GM19397 (cell line): ENCODE data around the gene SRCIN1.
"Not testable (repeated sequence)": the region's sequence is repeated elsewhere in the genome, so short reads cannot be mapped to it uniquely, and the experiment has no call there.

Experiments
- ATAC-seq: cut with Tn5 transposase; IDR thresholded peaks from one replicate; pipeline ENCODE4 v1.9.1; 2021; ENCODE audit warnings: mild to moderate bottlenecking, moderate library complexity; ENCODE audit not compliant: unreplicated experiment

Gene SRCIN1

DNA sequence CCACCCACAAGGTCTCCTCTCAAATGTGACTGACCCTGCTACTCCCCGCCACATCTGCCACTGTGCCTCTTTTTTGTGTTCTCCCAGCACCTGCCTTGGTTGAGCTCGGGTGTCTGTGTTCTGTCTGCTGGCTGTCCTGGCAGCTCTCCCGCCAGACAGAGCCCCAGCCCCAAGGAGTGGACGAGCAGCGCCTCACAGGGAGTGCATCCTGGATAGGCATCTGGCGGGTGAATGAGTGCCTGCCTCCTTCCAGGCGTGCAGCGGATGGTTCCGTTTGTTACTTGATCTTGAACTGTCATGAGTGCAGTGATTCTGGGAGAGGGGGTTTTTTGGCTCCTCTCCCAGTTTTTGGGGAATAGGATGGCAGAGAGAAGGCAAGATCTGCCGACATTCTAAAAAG, 77.6 kb downstream of the SRCIN1 start:
- not testable (repeated sequence) for ATAC-seq

DNA sequence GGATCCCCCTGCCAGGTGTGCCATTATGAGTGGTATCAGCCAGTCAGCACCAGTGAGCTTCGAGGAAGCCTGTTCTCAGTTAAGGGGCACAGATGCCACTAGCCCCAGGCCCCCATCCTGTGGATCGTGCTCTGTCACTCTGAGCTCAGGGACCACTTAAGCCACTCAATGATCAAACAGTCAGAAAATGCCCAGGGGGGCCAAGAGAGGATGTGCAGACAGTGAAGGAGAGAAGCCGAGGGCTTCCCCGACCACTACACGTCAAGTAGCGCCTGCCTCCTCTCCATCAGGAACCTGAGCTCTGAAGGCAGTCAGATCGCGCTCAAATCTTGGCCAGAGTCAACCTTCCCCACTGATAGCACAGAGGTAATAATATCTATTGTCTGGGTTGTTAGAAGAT, 79.2 kb downstream of the SRCIN1 start:
- ATAC-seq = not testable (repeated sequence)

DNA sequence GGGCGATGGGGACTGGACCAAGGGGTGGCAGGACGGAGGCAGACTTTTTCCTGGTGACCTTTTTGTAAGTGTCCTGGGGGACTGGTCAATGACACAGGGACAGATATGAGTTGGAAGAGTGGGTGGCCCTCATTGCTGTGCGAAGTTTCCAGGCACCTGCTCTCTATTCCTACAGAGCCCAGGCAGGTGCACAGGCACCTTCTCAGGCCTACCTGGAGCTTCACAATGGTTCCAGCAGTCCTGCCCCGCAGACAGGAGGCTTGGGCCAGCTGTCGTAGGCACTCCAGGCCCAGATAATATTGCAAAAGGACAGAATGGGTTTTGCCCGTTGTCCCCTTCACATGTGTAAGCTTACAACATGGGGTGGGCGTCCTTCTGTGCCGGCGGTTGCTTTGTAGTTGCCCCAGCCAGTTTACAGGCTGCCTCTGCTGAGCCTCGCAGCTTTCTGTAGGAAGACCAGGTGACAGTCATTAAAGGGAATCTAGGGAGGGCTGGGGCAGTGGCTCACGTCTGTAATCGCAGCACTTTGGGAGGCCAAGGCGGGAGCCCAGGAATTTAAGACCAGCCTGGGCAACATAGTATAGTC, 93.2 kb downstream of the SRCIN1 start:
- ATAC-seq = no peak

DNA sequence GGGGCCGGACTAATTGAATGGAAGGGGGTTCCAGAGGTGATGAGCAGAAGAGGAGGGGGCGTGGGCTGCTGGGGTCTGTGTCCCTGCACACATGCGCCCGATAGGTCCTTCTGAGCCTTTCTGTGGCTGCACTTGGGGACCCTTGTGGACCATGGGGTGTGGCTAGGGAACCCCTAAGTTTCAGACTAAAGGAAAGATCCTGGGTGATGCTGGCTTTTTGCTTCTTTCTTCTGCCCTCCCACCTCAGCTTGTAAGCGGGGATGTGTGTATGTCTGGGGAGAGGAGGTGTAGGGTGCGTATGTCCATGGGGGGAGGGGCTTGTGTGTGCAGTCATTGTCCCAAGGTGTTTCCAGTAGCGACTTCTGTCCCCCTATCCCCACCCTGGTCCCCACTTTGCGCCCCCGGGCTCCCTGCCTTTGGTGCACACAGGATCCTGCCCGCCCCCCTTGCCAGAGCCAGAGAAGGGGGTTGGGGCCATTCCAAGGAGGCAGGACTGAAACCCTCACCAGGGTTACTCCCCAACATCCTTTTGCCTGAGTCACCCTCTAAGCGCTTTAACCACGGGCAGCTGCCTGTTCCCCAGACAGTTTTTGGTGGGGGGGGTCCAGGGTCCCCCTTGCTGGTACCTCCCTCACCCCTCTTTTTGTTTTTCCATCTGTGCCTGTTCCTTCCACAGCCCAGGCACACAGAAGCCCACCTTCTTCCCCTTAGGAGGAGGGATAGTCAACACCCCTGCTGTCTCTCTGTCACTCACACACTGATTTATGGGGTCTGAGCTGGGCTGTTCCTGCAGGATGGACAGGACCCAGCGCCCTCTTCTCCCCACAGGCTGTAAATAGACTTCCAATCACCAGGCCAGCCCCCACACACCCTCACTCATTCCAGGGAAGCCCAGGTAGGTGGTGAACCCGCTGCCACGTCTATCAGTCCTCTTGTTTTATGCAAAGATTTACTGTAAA, 94.3 kb downstream of the SRCIN1 start:
- ATAC-seq = no peak

DNA sequence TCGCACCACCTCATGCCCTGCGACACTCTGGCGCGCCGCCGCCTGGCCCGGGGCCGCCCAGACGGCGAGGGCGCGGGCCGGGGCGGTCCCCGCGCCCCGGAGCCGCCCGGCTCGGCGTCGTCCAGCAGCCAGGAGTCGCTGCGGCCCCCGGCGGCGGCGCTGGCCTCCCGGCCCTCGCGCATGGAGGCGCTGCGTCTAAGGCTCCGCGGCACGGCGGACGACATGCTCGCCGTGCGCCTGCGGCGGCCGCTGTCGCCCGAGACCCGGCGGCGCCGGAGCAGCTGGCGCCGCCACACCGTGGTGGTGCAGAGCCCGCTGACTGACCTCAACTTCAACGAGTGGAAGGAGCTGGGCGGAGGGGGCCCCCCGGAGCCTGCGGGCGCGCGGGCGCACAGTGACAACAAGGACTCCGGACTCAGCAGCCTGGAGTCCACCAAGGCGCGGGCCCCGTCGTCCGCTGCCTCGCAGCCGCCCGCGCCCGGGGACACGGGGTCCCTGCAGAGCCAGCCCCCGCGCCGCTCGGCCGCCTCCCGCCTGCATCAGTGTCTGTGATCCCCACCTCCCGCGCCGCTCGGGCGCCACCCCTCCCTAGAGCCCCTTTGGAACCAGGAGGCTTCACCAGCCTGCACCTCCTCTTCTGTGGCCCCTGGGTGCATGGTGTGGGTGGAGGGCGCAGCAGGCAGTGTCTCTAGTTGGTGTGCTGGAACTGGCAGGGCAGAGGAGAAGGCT, 95.2 kb downstream of the SRCIN1 start:
- ATAC-seq = no peak

DNA sequence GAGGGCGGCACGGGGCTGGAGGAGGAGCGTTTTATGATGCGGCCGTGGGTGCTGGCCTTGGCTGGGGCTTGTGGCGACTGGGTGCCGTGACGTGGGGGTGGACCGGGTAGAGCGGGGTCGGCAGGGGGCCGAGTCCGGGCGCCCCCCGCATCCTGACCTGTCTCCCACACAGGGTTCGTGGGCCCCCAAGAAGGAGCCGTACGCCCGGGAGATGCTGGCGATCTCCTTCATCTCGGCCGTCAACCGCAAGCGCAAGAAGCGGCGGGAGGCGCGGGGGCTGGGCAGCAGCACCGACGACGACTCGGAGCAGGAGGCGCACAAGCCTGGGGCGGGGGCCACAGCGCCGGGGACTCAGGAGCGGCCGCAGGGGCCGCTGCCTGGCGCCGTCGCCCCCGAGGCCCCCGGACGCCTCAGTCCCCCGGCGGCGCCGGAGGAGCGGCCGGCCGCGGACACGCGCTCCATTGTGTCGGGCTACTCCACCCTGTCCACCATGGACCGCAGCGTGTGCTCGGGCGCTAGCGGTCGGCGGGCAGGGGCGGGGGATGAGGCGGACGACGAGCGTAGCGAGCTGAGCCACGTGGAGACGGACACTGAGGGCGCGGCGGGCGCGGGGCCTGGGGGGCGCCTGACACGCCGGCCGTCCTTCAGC, 95.9 kb downstream of the SRCIN1 start:
- ATAC-seq = no peak

DNA sequence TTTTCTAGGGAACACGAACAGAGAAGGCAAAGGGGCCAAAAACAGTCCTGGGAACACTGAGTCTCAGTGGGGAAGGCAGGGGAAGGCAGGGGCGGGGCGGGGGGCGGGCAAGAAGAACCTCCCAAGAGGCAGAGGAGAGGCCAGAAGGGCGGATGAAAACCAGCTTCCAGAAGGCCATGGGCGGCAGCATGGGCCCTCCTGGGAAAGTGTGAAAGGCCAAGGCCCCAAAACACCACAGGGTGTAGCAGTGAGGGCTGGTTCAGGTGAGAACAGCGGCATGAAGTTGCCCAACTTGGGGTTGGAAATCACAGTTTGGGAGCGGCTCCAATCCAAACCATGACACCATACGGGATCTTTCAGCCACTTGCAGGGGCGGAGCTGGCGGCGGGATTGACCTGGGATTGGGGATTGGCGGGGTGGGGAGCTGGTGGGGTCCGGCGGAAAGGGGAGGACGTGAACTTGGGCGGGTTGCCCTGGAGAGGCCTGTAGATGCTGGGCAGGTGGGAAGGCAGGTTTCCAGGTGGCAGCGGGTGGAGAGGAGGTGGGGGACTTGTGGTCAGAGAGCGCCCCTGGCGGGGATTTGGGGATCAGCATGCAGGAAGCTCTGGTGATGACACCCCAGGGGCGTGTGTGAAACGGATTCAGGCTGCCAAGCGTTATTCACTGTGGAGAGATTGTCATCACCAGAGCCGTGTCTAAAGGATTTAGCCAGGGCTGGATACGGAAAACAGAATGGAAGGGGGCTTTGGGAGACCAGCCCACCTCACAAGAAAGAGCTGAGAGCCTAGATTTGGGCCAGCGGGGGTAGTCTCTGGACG, 96.6 kb downstream of the SRCIN1 start:
- ATAC-seq = no peak

DNA sequence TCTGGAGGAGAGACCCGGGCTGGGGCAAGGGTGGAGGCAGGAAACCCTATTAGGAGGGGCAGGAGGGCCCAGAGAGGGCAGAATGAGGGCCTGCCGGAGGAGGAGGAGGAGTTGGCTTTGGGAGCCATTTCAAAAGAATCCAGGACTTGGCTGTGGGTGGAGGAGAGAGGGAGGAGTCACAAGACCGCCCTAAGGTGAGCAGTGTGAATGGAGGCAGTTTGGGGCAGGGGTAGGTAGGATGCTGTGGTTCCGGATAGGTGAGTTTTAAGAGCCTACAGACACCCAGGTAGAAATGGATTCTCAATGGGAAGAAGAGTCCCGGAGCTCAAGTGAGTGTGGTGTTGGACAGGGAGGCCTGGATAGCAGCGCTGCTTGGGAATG, 97.2 kb downstream of the SRCIN1 start:
- no peak for ATAC-seq

DNA sequence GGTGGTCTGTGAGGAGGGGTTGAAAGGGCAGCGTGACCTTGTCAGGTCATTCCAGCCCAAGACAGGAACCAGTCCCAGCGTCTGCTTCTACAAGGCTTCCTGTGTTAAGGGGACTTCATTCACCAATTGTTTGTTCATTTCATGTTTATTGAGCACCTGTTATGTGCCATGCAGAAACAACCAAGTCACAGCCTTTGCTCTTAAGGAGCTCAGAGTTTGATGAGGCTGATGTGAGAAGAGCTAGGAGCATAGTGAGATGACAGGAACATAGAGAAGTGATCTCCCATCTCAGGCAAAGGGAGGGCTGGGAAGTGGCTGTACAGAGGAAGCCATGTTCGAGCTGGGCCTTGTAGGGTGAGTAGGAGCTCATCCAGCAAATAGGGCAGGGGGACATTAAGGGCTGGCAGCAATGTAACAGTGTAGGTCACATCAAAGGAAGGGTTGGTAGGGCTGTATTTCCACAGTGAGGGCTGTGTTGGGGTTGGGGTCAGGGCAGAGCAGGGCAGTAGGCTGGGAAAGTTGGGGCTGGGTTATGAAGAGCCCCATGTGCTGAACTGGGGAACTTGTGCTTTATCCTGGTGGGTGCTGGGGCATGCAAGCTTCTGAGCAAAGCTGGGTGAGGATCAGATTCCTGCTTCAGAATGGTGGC, 97.7 kb downstream of the SRCIN1 start:
- no peak for ATAC-seq

DNA sequence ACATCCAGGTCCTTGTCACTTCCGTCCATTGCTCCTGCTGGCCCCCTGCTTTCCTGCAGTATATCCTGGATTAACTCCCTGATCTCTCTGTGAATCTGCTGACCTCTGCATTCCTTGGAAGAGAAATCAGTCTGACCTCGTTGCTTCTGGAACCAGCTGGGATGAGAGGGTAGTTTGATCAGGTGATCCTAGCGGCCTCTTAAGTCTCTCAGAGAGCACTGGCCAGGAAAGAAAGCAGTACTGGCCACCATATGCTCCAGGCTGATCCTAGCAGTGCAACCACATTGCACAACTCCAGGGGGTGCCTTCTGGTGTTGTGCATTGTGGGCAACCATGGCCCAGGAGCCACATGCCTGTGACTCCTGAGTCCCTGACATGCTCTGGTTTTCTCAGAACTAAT, 98.3 kb downstream of the SRCIN1 start:
- no peak for ATAC-seq

DNA sequence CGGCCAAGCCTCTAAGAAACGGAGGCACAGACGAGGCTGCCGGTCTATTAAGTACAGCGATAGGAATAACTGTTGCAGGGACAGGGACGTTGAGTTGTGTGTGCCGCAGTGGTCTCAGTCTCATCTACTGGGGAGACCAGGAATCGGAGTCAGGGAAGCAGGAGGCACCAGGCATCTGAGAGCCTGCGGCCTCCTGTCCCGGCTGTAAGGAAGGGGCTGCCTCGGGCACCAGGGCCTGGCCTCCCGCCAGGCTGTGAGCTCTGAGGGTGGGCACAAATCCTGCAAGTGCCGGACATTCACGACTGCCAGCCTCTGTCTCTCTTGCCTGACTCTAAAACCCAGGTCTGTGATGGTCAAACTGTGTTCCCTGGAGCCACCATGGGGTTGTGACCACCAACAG, 101.5 kb downstream of the SRCIN1 start:
- ATAC-seq = no peak

DNA sequence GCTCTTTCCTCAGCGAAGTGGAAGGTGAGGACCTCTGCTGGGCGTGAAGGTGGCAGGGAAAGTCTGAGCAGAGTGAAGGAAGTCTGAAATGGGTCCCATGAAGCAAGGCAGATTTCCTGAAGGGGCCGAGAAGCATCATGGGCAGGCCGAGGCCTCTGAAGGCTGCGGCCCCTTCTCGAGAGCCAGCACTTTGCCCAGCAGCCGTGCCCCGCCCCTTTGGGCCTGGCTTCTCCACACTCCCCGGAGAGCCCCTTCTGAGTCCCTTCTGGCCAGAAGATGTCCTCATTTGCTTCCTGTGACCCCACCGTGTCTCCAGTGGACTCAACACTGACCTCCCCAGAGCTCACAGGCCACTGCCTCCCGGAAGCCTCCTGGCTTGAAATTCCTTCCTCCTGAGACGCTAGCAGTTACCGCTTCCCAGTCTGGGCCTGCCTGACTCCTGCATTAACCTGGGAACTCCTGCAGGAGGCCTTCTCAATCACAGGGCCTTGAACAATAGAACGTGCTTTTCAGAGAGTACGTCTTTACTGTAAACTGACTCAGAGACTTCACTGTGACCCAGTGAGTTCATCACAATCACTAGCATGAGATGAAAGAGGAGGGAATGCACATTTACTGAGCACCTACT, 102.4 kb downstream of the SRCIN1 start:
- ATAC-seq = not testable (repeated sequence)

DNA sequence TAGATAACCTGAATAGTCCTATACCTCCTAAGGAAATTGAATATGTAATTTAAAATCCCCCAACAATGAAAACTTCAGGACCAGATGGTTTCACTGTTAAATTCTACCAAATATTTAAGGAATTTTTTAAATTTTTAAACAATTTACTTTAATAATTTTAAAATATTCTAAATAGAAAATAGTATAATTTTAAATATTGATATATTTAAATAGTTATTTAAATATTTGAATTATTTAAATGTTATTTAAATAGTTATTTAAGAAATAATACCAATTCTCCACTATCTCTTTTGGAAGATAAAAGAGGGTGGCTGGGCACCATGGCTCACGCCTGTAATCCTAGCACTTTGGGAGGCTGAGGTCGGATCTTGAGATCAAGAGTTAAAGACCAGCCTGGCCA, 104.0 kb downstream of the SRCIN1 start:
- not testable (repeated sequence) for ATAC-seq

DNA sequence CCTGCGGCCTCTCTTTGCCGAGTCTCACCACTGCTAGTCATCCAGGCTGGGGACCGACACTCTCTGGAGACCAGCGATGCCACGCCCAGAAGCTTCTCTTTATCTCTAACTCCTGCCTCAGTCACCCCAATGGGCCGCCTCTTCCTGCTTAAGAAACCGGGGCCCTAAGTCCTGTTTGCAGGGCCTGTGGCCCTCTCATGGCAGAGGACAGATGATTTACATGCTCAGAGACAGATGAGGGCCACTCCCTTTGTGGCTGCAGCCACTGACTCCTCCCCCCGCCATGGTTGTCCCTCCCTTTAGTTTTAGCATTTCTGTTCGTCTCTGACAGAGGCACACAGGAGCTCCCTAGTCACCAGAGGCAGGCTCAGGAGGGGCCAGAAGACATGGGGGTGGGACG, 106.5 kb downstream of the SRCIN1 start:
- ATAC-seq = not testable (repeated sequence)

DNA sequence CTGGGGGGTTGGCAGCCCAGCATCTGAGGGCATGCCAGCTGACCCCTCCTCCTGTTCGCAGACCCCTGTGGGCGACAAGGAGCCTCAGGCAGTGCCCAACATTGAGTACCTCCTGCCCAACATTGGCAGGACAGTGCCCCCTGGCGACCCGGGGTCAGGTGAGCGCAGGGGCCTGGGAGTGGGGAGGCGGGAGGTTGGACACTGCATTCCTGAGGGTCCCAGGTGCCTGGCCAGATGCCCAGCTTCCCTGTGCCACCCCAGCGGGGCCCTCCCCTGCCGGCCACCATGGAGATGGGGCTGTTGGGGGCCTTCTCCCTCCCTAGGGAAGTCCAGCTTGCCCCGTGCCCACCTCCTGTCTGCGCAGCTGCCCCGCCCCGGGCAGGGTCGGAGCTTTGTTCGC, 107.4 kb downstream of the SRCIN1 start:
- ATAC-seq = no peak

DNA sequence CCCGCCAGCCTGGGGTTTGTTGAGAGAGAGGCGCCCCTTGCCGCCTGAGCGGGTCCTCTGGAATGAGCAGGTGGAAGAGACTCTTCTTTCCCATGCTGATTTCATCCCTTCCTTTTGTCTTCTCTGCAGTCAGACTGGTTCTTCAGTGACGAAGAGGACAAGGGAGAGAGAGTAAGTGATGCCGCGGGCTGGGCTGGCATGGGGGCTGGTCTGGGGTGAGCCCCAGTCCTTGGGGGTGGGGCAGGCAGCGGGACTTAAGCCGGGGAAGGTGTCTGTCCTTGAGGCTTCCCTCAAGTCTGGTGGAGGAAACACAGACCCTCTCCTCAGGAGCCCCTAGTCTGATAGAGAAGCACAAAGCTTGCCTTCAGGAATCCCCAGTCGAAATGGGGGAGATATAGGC, 108.1 kb downstream of the SRCIN1 start:
- not testable (repeated sequence) for ATAC-seq

DNA sequence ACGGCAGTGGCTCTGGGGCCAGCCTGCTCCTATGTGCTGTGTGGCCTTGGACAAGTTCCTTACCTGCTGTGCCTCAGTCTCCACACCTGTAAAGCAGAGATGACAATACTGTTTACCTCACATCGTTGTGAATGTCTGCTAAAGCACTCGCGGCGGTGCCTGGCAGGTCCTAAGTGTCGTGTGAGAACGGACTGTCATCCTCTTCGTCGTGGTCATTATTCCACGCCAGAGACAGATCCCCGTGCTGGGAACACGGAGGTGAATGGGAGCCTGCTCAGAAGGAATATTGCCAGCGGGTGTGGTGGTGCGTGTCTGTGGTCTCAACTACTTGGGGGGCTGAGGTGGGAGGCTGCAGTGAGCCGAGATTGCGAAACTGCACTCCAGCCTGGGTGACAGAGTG, 111.6 kb downstream of the SRCIN1 start:
- not testable (repeated sequence) for ATAC-seq

DNA sequence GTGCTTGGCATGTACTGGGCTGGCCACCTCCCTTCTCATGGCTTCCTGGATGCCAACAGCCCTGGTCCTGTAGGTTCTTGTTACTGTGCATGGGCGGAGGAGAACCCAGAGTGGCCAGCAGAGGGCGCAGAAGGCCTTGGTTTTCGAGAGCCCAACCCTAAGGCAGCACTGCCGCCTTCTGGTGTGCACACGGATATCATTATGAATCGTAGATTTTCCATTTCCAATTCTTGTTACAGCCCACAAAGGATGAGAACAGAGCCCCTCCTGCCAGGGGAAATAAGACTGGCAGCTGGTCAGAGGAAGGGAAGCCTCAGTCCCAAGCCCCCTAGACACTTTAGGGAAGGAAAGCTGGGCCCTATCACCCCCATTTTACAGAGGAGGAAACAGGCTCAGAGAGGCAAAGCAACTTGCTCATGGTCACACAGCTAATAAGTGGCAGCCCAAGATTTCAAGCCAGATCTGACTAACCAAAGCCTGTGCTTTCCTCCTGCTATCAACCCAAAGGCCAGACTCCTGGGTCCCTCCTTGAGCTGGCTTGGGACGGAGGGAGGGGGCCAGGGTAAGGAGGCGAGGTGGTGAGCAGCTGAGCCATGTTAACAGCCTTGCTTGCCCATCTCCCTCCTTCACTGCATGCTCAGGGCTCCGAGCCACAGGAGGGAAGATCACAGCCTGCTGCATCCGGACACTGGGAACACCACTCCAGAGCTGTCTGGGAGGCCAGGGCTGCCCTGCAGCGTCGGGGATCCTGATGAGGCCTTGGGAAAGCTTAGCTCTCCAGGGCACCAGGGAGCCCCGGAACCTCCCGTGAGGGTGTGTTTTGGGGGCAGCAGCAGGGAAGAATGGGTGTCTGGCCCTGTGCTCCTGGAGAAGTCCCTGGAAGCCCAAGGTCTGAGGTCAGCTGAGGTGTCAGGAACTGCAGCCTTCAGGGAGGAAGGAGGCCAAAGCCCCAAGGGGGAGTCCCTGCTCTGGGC, 113.4 kb downstream of the SRCIN1 start:
- not testable (repeated sequence) for ATAC-seq
